ENCODE results near the gene IGDCC3.

IGDCC3 gene

DNA sequence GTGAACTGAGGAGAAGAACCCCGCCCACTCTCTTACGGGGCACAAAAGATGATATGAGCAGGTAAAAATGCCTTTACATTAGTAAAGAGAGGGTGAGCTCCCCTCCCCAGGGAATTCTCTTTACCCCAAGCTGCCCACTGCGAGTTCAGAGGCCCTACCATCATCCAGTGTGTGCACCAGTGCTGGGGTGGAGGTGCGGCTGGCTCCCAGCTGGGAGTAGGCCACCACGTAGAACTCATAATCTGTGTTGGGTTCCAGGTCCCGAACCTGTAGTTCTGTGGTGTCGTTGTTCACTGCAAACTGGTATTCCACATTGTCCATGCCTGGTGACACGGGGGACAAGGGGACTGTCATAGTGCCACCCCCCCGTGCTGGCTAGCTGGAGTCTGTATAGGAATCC, 17.1 kb upstream of the IGDCC3 start:
- H3K27me3 ChIP-seq (ENCODE audit: insufficient read depth, poor library complexity, severe bottlenecking) = peaks cover 58% of the 10 kb centered on the region
- no peak overlapping the region for H3K27ac ChIP-seq (replicated peaks)
- no peak for DNase-seq (ENCODE audit: low read depth in 1 of 2, low spot score in 1 of 2)
- no peak overlapping the region for H3K4me3 ChIP-seq (replicated peaks; ENCODE audit: insufficient read depth, low read length)
- TF ChIP-seq, protein P1, sequence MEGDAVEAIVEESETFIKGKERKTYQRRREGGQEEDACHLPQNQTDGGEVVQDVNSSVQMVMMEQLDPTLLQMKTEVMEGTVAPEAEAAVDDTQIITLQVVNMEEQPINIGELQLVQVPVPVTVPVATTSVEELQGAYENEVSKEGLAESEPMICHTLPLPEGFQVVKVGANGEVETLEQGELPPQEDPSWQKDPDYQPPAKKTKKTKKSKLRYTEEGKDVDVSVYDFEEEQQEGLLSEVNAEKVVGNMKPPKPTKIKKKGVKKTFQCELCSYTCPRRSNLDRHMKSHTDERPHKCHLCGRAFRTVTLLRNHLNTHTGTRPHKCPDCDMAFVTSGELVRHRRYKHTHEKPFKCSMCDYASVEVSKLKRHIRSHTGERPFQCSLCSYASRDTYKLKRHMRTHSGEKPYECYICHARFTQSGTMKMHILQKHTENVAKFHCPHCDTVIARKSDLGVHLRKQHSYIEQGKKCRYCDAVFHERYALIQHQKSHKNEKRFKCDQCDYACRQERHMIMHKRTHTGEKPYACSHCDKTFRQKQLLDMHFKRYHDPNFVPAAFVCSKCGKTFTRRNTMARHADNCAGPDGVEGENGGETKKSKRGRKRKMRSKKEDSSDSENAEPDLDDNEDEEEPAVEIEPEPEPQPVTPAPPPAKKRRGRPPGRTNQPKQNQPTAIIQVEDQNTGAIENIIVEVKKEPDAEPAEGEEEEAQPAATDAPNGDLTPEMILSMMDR (IDR thresholded peaks at IDR 0.05; ENCODE audit: insufficient read depth, low read length) = no peak
- TF ChIP-seq, protein P2, sequence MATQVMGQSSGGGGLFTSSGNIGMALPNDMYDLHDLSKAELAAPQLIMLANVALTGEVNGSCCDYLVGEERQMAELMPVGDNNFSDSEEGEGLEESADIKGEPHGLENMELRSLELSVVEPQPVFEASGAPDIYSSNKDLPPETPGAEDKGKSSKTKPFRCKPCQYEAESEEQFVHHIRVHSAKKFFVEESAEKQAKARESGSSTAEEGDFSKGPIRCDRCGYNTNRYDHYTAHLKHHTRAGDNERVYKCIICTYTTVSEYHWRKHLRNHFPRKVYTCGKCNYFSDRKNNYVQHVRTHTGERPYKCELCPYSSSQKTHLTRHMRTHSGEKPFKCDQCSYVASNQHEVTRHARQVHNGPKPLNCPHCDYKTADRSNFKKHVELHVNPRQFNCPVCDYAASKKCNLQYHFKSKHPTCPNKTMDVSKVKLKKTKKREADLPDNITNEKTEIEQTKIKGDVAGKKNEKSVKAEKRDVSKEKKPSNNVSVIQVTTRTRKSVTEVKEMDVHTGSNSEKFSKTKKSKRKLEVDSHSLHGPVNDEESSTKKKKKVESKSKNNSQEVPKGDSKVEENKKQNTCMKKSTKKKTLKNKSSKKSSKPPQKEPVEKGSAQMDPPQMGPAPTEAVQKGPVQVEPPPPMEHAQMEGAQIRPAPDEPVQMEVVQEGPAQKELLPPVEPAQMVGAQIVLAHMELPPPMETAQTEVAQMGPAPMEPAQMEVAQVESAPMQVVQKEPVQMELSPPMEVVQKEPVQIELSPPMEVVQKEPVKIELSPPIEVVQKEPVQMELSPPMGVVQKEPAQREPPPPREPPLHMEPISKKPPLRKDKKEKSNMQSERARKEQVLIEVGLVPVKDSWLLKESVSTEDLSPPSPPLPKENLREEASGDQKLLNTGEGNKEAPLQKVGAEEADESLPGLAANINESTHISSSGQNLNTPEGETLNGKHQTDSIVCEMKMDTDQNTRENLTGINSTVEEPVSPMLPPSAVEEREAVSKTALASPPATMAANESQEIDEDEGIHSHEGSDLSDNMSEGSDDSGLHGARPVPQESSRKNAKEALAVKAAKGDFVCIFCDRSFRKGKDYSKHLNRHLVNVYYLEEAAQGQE (IDR thresholded peaks at IDR 0.05; ENCODE audit: insufficient replicate concordance, low read depth) = no peak
- no peak for TF ChIP-seq GABPA (IDR thresholded peaks at IDR 0.05; ENCODE audit: low read depth)
- no peak for TF ChIP-seq POLR2AphosphoS5 (IDR thresholded peaks at IDR 0.05; ENCODE audit: low read depth)
- TF ChIP-seq SPI1 (IDR thresholded peaks at IDR 0.05; ENCODE audit: borderline replicate concordance, low read depth) = no peak

DNA sequence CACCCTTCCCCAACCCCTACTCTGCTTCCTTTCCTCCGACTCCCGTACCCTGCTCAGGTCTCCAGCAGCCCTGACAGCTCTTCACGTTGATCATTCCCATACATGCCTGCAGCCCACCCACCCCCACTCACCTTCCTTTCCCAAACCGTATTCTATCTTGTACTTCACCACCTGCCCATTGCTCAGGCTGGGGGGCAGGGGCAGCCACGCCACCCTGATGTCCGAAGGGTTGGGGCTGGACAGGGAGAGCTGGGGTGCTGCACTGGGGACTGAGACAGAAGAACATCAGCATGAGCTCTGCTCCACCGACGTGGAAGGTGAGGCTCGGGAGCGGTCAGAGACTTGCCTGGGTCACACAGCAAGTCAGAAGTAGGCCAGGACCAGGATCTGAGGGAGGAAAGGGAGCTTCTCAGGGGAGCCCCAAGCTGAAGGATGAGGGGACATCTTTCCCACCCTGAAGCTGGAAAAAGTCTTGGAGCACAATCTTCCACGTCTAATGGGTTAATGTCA, 16.5 kb upstream of the IGDCC3 start:
- Histone ChIP-seq H3K27ac (replicated peaks) (no peak overlapping the region), H3K27me3 (ENCODE audit: insufficient read depth, poor library complexity, severe bottlenecking) (peaks cover 63% of the 10 kb centered on the region), H3K4me3 (replicated peaks; ENCODE audit: insufficient read depth, low read length) (no peak overlapping the region)
- no peak for DNase-seq (ENCODE audit: low read depth in 1 of 2, low spot score in 1 of 2)
- TF ChIP-seq, protein P1 (IDR thresholded peaks at IDR 0.05; ENCODE audit: insufficient read depth, low read length) = no peak
- TF ChIP-seq, protein P2 (IDR thresholded peaks at IDR 0.05; ENCODE audit: insufficient replicate concordance, low read depth) = no peak
- TF ChIP-seq SPI1 (IDR thresholded peaks at IDR 0.05; ENCODE audit: borderline replicate concordance, low read depth) = no peak
- no peak for TF ChIP-seq GABPA (IDR thresholded peaks at IDR 0.05; ENCODE audit: low read depth)
- TF ChIP-seq POLR2AphosphoS5 (IDR thresholded peaks at IDR 0.05; ENCODE audit: low read depth) = no peak

DNA sequence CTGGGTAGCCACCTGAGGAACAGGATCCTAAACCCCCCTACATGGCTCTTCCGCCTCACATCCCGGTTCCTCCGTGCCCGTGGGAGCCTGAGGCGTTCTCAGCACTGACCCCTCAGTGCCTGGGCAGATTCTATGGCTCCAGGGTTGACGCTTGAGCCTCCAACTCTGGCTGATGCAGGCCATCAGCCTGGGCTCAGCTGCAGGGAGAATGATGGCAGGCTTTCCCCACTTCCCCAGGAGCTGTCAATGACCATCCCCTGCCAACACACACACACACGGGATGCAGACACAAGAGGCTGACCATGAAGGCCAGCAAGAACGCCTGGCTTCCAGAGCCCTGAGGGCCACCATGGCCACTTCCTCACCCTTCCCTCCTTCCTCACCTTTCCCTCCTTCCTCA, 15.8 kb upstream of the IGDCC3 start:
- Histone ChIP-seq H3K27me3 (ENCODE audit: insufficient read depth, poor library complexity, severe bottlenecking) (peaks cover 62% of the 10 kb centered on the region), H3K27ac (replicated peaks) (no peak overlapping the region), H3K4me3 (replicated peaks; ENCODE audit: insufficient read depth, low read length) (no peak overlapping the region)
- TF ChIP-seq, protein P1 (IDR thresholded peaks at IDR 0.05; ENCODE audit: insufficient read depth, low read length) = no peak
- TF ChIP-seq GABPA (IDR thresholded peaks at IDR 0.05; ENCODE audit: low read depth) (no peak), POLR2AphosphoS5 (IDR thresholded peaks at IDR 0.05; ENCODE audit: low read depth) (no peak), SPI1 (IDR thresholded peaks at IDR 0.05; ENCODE audit: borderline replicate concordance, low read depth) (no peak)
- TF ChIP-seq, protein P2 (IDR thresholded peaks at IDR 0.05; ENCODE audit: insufficient replicate concordance, low read depth) = no peak
- DNase-seq (ENCODE audit: low read depth in 1 of 2, low spot score in 1 of 2) = no peak
